Testis (tissue), 2 donors: ENCODE results near the gene KATNIP.

Experiments used
- POLR2A ChIP-seq: fragments of 450-650 bp; IDR thresholded peaks from one replicate; pipeline ENCODE4 v1.6.1; 2017; ENCODE audit warnings: antibody characterized with exemption, mild to moderate bottlenecking, moderate library complexity
- TF ChIP-seq, protein P1 (sequence below), 3 experiments: fragments of 450-650 bp in 2 of 3; fragments of 200-600 bp in 1 of 3; sonication (generic) in 1 of 3; IDR thresholded peaks; one replicate each; pipeline ENCODE4 v1.5.1; 2016 to 2019; ENCODE audit warnings: antibody characterized with exemption in 3 of 3, mild to moderate bottlenecking in 2 of 3, moderate library complexity in 1 of 3

DNA sequence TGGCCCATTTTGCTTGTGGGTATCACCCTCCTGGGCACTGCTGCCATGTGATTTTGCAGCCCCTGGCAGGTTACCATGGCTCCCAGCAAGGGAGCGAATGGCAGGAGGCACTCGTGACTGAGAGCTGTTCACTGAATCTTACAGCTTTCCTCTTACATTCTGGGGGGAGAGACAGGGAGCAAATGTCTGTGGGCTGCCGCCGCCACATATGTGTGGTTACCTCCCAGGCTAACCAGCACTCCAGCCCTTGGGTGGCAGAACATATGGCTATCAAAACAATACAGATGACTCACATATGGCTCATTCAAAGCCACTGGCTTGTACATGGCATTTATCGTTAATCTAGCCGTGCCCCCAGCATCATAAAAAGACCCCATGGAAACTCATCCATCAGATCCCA lies 20.0 kb upstream of the KATNIP start:
- TF ChIP-seq, protein P1, sequence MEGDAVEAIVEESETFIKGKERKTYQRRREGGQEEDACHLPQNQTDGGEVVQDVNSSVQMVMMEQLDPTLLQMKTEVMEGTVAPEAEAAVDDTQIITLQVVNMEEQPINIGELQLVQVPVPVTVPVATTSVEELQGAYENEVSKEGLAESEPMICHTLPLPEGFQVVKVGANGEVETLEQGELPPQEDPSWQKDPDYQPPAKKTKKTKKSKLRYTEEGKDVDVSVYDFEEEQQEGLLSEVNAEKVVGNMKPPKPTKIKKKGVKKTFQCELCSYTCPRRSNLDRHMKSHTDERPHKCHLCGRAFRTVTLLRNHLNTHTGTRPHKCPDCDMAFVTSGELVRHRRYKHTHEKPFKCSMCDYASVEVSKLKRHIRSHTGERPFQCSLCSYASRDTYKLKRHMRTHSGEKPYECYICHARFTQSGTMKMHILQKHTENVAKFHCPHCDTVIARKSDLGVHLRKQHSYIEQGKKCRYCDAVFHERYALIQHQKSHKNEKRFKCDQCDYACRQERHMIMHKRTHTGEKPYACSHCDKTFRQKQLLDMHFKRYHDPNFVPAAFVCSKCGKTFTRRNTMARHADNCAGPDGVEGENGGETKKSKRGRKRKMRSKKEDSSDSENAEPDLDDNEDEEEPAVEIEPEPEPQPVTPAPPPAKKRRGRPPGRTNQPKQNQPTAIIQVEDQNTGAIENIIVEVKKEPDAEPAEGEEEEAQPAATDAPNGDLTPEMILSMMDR (IDR thresholded peaks at IDR 0.05), result no peak
- TF ChIP-seq POLR2A, result no peak
